Myometrial cell (primary cell): Measurements from ENCODE around the gene SUPT6H. TPM values are rescaled to one million over a fixed set of nuclear protein-coding genes. Genes with fewer than 3 reads are reported as not detected.

ENCODE experiments used
- total RNA-seq: library from RNA; depleted of rRNA; stranded (reverse); fragments of >200 nt; gene quantifications from 2 replicates; pipeline ENCODE4 v1.2.3, GENCODE V29; 2015

Gene SUPT6H
- total RNA-seq: 19.6 and 24.1 TPM in 2 replicates

DNA sequence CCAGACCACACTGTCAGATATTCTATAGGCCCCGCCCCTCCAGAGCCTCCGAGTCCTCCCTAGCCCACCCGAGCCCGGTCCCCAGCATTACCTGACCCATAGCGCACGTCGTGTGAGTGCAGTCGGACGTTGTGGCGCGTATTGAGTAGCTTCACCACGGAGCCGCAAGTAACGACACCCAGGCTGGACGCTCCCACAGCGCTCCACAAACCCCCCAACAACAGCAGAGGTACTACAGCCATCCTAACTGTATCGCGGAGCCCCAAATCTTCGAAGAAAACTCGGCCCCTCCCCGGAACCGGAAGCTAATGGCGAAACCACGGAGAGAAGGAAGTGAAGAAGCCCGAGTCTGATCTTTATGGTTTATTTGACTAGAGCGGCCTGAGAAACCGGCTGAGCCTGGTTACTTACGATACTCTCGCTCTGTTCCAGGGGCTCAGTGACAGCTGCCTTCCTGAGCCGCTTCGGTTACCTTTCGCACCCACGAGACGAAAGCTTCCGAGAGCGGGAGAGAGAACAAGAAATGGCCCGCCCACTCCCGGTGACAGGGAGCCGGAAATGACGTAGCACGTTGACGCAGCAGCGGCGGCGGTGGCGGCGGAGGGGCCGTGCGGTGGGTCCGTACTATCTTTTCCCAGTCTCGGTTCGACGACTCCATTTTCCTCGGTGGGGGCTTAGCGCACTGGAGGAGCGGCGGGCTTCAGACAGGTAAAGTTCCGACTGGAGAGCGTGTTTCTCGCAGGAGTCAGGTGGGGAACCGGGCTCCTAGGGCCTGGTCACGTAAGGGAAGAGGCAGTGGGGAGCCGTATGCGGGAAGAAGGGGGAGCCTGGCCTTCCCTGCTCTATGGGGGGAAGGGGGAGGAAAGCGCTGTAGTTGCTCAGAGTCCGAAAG, at the start of gene SUPT6H, which contains the start of gene SDF2:
TSS of gene SUPT6H (plus strand) at position 571 of the 892 bp plus-strand sequence. CDS start 11,197 bp downstream, outside the sequence.
TSS of gene SDF2 (minus strand) at position 272 of the 892 bp plus-strand sequence. CDS start at position 242, 30 bp downstream.

DNA sequence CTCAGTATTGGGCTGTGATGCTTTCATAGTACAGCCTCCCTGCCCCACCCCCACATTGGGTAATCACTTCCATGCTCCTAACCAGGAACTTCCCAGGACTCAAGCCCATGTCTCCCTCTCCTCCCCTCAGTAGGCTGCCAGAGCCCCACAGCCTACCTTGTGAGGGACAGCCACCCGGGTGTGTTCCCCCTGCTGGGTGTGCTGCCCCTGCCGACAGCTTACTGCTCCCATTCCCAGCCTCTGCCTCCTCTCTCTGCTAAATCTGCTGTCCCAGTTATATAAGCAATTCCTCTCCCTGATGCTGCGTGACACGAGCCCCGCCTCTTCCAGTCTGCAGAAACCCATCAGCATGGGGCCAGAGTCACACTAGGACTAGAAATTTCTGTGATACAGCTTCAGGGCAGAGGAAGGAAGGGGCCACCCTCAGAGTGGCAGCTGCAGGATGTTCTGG, 48.0 kb upstream of the SUPT6H start, which contains the start of gene RSKR:
TSS of gene RSKR (minus strand) at position 255 of the 451 bp plus-strand sequence. CDS start at position 231, 24 bp downstream.

GRCh38 chr17:28644787-28645575, 17.0 kb upstream of the SUPT6H start, which contains the start of gene BLTP2:
Gene BLTP2, minus strand, starts transcription at chr17:28645158. Its CDS starts 102 bp downstream, at chr17:28645056.

GRCh38 chr17:28711723-28712031, 49.7 kb downstream of the SUPT6H start, which contains the start of gene PROCA1:
Gene PROCA1, minus strand, starts transcription at chr17:28711888. Its CDS starts 228 bp downstream, at chr17:28711660.

DNA sequence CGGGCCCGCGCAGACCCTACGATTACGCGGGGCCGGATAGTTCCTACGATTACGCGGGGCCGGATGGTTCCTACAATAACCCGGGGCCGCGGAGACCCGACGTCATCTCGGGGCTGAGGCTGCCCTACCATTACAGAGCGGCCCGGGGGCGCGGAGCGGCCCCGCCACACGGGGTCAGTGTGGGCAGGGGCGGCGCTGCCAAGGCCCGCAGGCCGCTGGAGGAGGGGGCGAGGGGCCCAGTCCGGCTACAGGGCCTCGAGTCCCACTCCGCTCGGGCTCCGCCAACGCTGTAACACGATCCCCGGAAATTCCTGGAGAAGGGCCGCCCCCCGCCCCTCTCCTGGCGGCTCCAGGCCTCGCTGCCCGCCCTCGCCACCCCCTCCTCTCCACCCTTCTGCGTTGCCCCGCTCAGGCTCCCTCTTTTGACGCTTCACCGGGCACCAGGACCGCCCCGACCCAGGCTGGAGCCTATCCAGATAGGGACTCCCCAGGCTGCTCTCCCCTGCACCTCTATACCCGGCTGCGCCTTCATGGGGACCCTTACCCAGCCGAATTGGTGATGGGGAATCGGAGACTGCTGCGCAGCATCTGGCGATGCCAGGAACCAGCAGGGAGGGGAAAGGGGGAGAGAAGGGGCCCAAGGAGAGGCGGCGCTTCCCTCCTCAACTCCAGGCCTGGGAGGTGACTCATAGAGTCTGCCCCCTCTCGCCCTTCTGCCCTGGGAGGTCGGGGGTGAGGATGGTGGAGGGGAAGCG, 55.8 kb downstream of the SUPT6H start, which contains the start of gene RAB34:
TSS of gene RAB34 (minus strand) at position 291 of the 755 bp plus-strand sequence. CDS start 602 bp downstream, outside the sequence.

GRCh38 chr17:28726226-28726626, 64.2 kb downstream of the SUPT6H start, which contains the start of gene TLCD1:
Gene TLCD1, minus strand, starts transcription at chr17:28726233. Its CDS starts 136 bp downstream, at chr17:28726097.

GRCh38 chr17:28728364-28729200, 66.6 kb downstream of the SUPT6H start, which contains the start of gene NEK8:
Gene NEK8, plus strand, starts transcription at chr17:28728788. Its CDS starts 26 bp downstream, at chr17:28728814.

DNA sequence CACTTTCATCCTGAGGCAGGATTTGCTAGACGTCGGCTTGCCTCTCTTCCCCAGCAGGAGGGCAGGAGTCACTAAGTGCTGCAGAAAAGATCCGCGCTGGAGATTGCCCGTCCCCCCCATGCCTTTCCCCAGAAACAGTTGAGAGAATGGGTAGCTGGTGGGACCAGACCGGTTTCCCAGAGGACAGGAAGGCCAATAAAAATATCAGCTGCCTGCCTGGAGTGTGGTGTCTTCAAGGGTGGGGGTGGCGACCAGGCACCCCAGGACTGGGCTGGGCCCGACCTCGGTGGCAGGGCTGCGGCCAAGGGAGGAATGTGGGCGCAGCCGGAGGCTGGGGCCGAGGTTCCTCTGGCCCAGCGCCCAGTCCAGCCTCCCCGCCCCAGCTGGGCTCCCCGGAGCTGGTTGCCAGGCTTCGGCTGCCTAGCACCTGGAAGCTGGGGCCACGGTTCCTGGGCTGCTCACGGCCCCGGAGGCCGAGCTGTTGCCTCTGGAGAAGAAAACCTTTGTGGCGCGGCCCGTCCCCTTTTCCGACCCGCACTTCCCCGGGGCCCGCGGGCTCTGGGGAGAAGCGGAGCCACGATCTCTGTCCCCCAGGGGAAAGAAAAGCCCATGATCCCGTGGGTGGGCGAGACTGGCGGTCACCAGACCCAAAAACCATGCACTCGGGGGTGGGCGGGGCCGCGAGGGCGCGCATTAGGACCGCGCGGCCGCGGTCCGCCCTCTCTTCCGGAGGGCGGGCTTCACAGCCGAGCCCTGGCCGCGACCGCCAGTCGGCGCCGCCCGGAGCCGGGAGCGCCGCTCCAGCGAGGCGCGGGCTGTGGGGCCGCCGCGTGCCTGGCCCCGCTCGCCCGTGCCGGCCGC, 81.5 kb downstream of the SUPT6H start, which contains the start of gene TRAF4:
TSS of gene TRAF4 (plus strand) at position 769 of the 861 bp plus-strand sequence. CDS start 102 bp downstream, outside the sequence.

Other genes with a start within 250 kb of the SUPT6H start
- not detected in 2 replicates for gene SLC13A2, start 188.6 kb upstream of the SUPT6H start, total RNA-seq
- not detected in 2 replicates for gene FOXN1, start 155.9 kb upstream of the SUPT6H start, total RNA-seq
- 31.1 and 37.2 TPM in 2 replicates for gene UNC119, start 109.6 kb upstream of the SUPT6H start, total RNA-seq
- gene PIGS, start 90.7 kb upstream of the SUPT6H start, total RNA-seq: 57.8 and 64.9 TPM in 2 replicates
- gene ALDOC, start 85.3 kb upstream of the SUPT6H start, total RNA-seq: 102 and 110 TPM in 2 replicates
- gene SPAG5, start 63.2 kb upstream of the SUPT6H start, total RNA-seq: 43.2 and 48.1 TPM in 2 replicates
- 0.35 and 0.58 TPM in 2 replicates for gene RSKR, start 48.0 kb upstream of the SUPT6H start, total RNA-seq
- gene BLTP2, start 17.0 kb upstream of the SUPT6H start, total RNA-seq: 88.2 and 114 TPM in 2 replicates
- 49.6 and 55.3 TPM in 2 replicates for gene SDF2, start 299 bp upstream of the SUPT6H start, total RNA-seq
- 0.18 and 2.3 TPM in 2 replicates for gene PROCA1, start 49.7 kb downstream of the SUPT6H start, total RNA-seq
- 403 and 461 TPM in 2 replicates for gene RAB34, start 55.7 kb downstream of the SUPT6H start, total RNA-seq
- 511 and 592 TPM in 2 replicates for gene RPL23A, start 57.8 kb downstream of the SUPT6H start, total RNA-seq
- gene TLCD1, start 64.0 kb downstream of the SUPT6H start, total RNA-seq: 10.4 and 10.8 TPM in 2 replicates
- 2.1 and 34.3 TPM in 2 replicates for gene NEK8, start 66.6 kb downstream of the SUPT6H start, total RNA-seq
- gene TRAF4, start 81.8 kb downstream of the SUPT6H start, total RNA-seq: 28.2 and 38.3 TPM in 2 replicates
- gene FAM222B, start 180.6 kb downstream of the SUPT6H start, total RNA-seq: 4.8 and 6.6 TPM in 2 replicates
- gene ERAL1, start 192.8 kb downstream of the SUPT6H start, total RNA-seq: 56.0 and 102 TPM in 2 replicates
- gene FLOT2, start 235.5 kb downstream of the SUPT6H start, total RNA-seq: 60.4 and 66.9 TPM in 2 replicates
- 2.6 and 3.7 TPM in 2 replicates for gene DHRS13, start 240.9 kb downstream of the SUPT6H start, total RNA-seq